T1000 (cell line): ENCODE measurements around the gene CDYL2.
A peak's percentile ranks its signal among the peaks of the same experiment; 100 is the strongest.

Source experiments
- DNase-seq: peaks from one replicate; lab custom pipeline; 2025; ENCODE audit warnings: mixed read lengths; lab: John Stamatoyannopoulos, UW

The CDYL2 gene

DNA sequence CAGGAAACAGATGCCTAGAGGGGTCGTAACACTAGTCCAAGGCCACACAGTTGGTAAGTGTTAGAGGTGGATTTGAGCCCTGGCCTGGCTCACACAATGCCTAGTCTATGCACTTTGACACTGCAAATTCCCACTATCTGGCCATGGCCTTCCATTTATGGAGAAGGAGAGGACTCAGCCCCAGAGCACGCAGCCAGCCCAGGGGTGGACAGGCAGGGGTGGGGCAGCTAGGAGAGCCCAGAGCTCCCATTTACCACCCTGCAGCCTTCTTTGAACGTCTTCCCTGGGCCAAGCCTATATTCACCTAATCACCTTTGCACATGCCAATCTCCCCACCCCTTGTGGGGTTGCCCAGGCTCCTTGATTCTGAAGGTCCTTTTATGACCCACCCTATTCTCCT, 182.4 kb downstream of the CDYL2 start:
- no peak for DNase-seq

DNA sequence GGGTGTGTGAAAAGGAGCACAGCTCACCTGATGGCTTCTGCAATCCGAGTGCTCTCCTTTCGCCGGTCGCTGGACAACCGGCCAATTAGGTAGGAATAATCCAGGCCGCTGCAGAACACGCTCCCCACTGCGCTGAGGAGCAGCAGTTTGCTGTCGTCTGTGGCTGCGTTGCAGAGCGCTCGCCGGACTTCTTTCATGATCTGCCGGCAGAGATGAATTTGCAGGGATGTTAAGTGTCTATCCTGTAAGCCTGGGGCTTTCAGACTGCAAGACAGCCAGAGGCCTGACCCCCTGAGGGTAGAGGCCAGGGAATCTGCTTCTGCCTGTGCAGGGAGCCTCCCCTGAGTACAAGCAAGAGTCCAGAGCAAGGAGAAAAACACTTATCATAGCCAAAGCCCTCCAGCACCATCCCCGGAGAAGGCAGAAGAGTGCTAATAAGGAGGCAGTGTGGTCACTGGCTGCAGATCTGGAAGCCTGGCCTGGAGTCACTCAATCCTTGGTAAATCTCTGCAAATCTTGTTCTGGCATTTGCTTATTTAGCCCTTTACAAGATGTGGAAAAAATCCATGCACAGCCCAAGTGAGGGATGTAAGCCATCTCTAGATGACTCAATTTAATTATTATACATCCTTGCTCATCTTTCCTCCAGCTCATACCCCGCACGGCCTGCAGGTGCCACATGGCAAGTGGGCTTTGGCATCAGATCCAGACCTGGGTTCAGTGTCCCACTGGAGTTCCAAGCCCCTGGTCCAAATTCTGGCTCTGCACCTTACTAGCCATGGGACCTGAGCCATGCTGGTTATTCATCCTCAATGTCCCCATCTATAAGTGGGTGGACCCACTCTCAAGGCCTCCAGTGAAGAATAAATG, 183.4 kb downstream of the CDYL2 start:
- no peak for DNase-seq

DNA sequence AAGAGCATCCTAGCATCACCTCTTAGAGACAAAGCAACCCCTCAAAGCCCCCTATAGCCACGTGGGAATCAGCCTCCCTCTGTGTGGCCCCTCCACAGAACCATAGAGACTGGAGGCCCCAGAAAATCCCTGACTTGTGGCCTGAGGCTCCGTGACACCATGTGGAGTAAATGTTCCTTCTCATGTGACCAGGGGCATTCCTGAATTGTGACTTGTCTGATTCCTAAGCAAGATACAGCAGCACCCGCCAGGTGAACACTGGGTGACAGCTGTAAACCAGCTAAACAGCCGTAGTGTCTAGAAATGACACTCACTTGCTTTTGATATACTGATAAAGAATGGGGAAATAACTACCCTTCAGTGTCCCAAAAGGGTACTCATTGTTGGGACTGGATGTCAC, 184.6 kb downstream of the CDYL2 start:
- no peak for DNase-seq

DNA sequence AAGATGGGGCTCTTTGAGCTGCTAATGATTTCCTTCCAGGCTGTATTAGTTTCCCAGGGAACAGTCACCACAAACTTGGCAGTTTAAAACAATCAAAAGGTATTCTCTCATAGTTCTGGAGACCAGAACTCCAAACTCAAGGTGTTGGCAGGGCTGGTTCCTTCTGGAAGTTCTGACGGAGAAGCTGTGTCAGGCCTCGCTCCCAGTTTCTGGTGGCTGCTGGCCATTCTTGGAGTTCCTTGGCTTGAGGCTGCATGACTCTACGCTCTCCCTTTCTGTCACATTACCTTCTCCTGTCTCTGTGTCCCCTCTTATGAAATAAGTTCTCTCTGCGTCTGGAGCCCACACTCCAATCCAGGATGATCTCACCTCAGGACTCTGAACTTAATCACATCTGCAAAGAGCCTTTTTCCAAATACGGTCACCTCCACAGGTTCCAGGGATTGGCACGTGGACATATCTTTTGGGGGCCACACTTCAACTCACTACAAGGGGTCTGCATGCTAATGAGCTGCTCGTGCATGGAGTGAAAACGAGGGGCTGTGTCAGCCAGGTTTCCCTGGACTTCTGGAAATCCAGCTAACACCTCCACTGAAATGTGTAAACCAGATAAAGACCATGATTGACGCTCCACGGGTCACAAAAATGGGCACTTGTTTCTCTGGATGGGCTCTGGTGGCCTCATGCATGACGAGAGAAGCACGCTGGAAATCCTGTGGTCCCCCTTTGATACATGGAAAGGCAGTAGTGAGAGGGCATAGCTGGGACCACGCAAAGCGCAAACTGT, 185.3 kb downstream of the CDYL2 start:
- DNase-seq = no peak

DNA sequence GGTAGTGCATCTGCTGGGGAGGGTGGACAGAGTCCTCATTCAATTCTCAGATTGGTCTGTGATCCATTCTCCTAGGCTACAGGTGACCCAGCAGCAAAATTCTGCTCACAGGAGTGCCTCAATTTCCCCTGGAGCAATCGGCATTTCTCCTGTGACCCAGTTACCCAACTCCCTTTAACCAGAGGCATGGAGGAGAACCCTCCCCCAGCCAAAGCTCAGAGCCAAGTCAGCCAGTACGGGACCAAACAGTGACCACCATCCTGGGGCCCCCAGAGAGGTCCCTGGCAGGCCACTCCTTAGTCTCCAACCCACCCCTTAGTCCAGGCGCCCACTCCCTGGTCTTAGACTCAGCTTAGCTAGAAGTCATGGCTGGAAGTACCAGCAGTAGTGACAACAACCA, 188.0 kb downstream of the CDYL2 start:
- DNase-seq = no peak

DNA sequence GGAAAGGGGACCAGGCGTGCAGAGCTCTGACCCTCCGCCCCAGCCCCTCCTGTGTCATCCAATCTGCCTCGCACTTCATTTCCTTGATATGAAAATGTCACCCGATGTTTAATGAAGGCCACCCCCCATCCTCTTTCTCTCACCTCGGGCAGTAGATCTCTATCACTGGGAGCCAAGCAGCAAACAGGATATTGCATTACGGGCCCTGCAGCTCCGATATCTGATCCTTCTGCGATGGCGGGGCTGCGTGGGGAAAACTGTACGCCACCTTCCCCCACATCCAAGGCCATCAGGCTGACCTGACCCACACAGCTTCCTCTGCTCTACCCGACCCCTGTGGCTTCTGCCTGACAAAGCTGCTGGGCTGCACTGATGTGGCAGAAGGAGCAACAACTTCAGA, 188.7 kb downstream of the CDYL2 start:
- no peak for DNase-seq

DNA sequence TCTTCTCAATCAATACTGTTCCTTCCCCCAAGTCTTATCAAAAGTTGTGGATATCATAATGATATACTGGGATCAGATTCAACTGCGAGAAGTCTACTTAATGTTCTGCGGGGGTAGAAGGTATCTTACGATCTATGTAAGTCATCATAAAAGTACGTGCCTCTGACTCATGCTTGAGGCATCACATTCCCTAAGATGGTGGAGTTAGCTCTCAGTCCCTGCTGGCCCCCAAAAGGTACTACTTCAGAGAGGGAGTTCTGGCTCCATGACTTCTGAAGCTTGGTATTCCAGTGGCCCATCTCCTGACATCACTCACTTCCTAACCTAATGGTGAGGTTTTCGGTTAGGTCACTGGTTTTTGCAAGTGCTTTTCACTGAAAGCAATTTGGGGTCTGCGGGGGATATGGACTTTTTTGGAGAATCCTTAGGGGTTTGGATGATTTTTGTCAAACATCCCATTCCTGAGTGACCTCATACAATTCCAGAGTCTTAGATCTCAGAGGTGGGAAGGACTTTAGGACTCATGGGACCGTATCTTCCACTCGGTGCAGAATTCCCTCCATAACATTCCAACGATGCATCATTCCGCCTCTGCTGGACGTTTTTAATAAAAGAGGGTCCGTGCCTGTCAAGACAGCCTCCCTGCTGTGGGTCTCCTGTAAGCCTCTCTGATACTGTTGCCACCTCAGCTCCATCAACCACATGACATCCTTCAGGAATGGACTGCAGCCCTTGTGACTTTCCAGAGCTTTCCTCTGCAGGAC, 189.3 kb downstream of the CDYL2 start:
- DNase-seq = peak; percentile 30

DNA sequence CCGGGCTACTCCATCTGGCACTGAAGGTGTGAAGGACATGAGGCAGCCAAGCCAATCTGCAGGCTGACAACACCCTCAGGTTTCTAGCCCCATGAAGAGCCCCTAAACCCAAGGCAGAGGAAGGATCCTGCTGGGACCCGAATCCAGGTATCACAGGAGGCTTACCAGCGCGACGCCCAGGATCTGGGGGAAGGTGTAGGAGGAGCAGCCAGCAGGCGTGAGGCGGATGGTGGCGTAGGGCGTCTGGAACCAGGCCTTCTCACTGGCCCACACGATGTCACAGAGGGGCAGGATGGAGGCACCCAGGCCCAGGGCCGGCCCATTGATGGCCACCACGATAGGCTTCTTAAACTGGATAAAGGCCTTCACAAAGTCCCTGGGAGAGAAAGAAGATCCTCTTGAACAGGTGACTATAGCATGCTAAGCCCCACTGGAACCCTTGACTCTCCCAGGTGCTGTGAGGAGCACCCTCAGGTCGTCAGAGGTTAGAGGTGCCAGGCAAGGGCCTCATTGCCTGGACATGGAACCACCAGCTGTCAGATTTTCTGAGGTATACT, 191.9 kb downstream of the CDYL2 start:
- no peak for DNase-seq

DNA sequence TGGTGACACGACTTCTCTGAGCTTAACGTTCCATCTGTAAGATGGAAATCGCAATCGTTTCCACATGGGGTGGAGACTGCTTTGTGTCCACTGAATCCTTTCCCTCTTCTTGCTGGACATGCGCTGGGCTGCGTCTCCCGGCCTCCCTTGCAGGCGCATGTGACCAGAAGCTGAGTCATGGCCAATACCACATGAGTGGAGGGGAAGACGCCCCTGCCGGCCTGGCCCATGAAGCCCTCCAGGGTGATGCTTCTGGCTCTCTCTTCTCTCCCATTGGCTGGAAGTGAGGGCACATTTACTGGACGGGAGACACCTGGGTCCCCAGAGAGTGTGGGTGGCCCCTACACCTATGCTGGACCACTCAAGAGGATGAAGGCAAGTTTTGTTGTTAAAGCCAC, 192.5 kb downstream of the CDYL2 start:
- no peak for DNase-seq

DNA sequence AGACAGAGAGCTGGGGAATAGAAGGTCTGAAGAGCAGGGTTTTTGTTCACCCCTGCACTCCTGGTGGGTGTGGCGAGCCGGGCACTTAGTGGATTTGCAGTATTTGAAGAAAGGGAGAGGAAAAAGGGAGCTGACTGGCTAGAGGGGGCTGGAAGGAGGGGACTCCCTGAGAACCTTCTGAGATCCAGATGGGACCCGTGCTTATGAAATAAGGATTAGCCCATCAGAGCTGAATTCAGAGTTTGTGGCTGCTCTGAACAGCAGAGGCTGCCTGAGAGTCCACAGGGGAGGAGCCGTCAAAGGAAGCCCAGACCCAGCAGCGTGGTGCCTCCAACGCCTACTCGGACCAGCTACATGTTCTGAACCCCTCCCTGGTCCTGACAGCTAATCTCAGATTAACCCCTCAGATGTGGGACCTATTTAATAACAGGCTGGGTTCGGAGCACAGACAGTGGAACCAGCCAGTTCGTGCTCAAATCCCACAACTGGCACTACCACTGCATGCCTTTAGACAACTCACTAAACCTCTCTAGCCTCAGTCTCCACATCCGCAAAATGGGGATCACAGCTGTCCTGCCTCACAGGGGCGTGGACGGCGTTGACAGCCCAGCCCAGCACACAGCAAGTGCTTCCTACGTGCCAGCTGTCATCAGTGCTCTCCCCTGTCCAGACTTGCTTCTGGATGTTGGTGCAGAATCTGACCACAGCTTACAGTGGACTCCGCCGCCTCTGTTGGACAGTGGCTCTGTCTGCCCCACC, 193.0 kb downstream of the CDYL2 start:
- no peak for DNase-seq

DNA sequence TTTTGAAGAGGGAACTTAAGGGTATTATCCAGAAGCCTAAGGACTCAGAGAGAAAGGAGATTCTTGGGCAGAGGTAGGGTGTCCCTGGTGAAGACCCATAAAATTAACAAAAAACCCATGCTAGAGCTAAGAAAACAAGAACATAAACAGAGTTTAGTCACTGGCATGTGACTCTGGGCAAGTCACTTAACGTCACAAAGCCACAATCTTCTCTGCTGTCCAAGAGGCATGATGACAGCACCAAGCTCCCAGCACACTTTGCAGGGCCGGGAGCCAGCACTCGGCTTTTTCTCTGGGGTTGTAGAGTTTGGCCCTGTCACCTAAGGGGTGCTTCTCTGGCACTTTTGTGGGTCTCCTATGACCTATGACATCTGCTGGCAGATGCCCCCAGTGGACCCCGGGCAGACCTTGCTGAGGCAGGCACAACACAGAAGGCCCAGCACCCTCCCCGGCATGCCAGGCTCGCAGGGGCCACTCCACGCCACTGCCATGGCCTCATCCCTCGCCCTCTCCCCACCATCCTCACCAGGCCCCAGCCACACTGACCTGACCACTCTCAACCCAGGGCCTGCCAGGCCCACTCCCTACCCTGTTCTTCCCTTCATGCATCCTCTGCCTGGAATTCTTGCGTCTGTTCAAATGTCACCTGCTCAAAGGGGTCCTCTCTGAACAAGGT, 193.8 kb downstream of the CDYL2 start:
- DNase-seq = no peak

DNA sequence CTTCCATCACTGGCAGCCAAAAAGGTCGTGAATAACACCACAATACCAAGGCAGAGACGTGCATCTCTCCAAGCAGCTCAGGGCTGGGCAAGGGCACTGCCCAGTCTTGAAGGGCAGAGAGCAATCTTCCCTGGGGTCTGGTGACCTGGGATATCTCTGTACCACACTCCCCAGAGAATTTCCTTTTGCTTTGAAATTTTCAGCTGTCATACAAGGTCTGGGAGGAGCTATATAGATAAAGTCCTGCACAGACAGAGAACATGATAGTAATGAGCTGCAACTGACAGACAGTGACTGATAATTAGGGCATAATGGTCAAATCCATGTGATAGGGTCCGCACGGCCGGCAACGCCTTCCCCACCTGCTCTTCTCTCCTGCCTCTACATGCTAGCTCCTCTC, 195.5 kb downstream of the CDYL2 start:
- no peak for DNase-seq

DNA sequence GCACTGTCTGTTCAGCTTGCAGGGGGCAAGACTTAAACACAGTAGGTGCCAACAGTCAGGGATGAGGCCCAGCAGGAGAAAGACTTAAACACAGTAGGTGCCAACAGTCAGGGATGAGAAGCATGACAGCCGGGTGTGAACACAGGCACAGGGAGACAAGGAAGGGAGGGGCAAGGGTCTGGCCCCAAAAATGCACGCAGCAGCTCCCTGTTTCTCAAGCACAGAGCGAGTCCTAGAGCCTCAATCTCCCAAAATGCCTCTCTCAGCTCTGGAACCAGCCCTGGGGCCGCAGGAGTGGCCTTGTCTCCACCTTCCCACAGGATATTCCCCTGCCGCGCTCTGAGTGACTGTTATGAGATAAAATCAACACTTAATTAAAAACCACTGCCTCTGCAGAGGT, 197.2 kb downstream of the CDYL2 start:
- DNase-seq = no peak

DNA sequence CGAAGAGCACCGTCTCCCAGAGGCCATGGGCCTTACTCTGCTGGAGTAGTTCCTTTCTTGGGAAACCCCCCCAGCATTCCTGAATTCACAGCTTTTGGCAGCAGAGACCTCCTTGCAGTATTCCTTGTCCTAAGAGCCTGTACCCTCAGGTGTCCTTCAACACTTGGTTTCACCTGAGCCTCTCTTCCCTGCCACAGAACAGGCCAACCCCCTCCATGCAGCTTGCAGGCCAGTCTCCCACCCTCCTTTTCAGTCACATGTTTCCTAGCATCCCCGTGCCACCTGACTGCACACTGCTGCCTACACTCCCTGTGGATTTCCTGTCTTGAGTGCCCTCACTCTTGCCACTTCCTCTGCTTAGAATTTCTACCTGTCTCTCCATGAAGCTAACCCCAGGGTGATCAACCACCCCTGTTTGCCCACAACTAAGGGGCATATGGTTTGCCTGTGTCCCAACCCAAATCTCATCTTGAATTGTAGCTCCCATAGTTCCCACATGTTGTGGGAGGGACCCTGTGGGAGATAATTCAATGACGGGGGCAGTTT, 198.1 kb downstream of the CDYL2 start:
- DNase-seq = no peak

DNA sequence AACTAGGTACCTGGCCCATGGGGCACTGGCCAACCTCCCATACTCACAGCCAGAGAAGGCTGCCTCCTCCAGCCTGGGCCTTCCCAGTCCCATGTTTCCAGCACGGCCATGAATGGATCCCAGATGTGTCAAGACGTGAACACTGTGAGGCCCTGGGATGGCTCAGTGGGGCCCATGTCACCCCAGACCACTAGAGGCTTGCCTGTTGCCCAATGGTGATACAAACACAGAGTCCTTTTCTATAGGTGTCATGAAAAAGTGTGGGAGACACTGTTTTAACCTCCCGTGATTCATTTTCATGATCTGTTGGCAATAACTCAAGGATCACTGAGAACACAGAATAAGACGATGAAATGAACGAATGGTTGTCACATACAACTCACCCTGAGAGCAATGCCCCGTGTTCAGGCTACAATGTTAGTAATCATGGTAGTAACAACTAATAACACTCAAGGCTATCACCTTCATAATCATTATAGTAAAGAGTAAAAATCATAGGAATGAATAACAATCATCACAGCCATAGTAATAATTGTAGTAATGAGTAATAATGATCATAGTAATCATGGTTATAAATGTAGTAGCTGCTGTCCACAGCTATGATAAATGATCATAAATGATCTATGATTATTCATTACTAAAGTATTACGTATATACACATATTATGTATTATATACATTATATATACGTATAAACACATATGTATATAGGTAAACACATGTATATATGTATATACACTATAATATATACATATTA, 199.6 kb downstream of the CDYL2 start:
- DNase-seq = no peak

DNA sequence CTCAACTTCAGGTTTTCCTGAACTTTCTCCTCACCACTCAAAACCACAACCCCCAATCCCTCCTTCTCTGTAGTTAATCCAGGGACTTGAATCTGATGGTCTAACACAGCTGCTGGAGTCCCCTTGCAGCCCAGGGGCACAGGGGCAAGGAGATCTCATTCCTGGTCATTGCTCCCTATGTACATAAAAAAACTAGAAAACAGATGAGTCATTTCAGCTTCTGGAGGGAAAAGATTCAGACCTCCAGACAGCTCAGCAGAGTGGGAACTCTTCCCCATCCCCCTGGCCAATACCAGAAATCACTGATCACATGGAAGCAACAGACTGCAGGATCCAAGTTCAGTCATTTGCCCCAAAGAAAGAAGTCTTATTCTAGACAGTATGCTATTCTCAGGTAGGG, 201.5 kb downstream of the CDYL2 start:
- DNase-seq = no peak

DNA sequence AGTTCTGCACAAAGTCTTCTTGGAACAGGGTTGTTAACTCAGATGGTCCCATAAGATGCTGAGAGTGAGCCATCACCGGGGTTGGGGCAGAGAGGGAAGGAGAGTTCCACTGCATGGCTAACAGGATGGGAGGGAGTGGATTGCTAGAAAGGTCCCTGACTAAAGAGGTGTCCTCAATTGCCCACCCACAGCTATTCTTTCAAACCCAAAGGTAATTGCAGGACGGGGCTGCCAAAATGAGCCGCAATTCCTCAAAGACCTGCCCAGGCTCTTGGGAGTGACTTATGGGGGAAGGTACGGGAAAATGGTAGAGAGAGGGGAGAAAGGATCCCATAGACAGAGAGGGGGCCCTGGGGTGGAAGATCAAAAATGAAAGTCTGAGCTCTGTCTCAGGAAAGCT, 203.2 kb downstream of the CDYL2 start:
- no peak for DNase-seq

DNA sequence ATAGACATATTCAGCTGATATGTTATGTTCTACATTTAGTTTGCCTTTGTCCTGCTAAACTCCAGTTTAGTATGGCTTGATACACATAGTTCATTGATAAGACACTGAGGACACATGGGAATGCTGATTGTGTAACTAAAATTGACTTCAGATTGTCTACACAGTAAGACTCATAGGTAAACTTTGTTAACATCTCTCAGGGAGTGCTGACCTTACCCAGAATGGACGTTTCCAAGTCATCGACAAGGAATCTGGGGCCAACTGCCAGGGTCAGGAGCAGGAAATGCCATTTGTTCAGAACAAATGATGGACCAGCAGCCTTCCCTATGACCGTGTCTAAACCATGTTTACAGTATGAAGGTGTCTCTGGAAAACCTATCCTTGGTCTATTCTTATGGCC, 204.9 kb downstream of the CDYL2 start:
- DNase-seq = no peak

DNA sequence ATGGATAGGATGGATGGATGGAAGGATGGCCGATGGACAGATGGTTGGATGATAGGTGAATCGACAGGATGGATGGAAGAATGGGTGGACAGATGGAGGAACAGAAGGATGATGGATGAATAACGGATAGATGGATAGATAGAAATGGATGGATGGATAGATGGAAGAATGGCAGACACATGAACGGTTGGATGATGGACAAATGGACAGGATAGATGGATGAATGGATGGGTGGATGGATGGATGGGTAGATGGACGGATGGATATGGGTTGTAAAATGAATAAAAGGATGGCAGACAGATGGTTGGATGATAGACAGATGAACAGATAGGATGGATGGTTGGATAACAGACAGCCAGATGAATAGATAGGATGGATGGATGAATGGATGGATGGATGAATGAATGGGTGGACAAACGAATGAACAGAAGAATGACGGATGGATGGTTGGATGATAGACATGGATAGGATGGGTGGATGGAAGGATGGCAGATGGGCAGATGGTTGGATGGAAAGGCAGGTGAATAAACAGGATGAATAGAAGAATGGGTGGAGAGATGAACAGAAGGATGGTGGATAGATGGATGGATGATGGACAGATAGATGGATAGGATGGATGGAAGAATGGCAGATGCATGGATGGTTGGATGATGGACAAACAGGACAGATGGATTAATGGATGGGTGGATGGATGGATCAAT, 207.7 kb downstream of the CDYL2 start:
- DNase-seq = no peak
